Stromal cell of bone marrow (primary cell): ENCODE results near the gene DHX34.

Experiments
- DNase-seq: peaks from one replicate; pipeline ENCODE4 v3.0.0-alpha.2; 2012; ENCODE audit warnings: low read depth

The DHX34 gene

GRCh38 chr19:47417746-47418691 lies 68.9 kb downstream of the DHX34 start:
- no peak for DNase-seq

GRCh38 chr19:47418692-47419029 lies 69.5 kb downstream of the DHX34 start:
- no peak for DNase-seq

GRCh38 chr19:47419030-47419783 lies 70.1 kb downstream of the DHX34 start, which contains the start of gene MEIS3:
Gene MEIS3 (minus strand): TSS chr19:47419527. CDS start chr19:47419081, 446 bp downstream.
- DNase-seq = no peak

- DNase-seq = no peak
Measured at GRCh38 chr19:47419789-47420188, 70.7 kb downstream of the DHX34 start.

GRCh38 chr19:47421244-47421786 lies 72.2 kb downstream of the DHX34 start:
- no peak for DNase-seq

GRCh38 chr19:47421844-47422395 lies 72.8 kb downstream of the DHX34 start:
- DNase-seq = no peak

- no peak for DNase-seq
Measured at GRCh38 chr19:47422417-47423163, 73.5 kb downstream of the DHX34 start.

- no peak for DNase-seq
Measured at GRCh38 chr19:47423203-47423882, 74.2 kb downstream of the DHX34 start.

GRCh38 chr19:47427241-47428176 lies 78.4 kb downstream of the DHX34 start:
- no peak for DNase-seq

- DNase-seq = peak; percentile 95
Measured at GRCh38 chr19:47428177-47428894, 79.2 kb downstream of the DHX34 start.

GRCh38 chr19:47429140-47429793 lies 80.2 kb downstream of the DHX34 start:
- no peak for DNase-seq

GRCh38 chr19:47430041-47430802 lies 81.1 kb downstream of the DHX34 start:
- DNase-seq = no peak

GRCh38 chr19:47432091-47432490 lies 83.0 kb downstream of the DHX34 start:
- no peak for DNase-seq
